ENCODE measurements around the gene ATP6V0E1. TPM values are rescaled to one million over a fixed set of nuclear protein-coding genes. Genes with fewer than 3 reads are reported as not detected.
"Not testable (repeated sequence)": the region's sequence is repeated elsewhere in the genome, so short reads cannot be mapped to it uniquely, and the experiment has no call there.

ATP6V0E1 gene
- total RNA-seq, 1 donor from 2014 or later = 103 TPM

- DNase-seq = no peak
Observed at GRCh38 chr5:173004013-173004412, 20.4 kb downstream of the ATP6V0E1 start.

- no peak for DNase-seq
Observed at GRCh38 chr5:173004447-173004846, 20.9 kb downstream of the ATP6V0E1 start.

- DNase-seq = no peak
Observed at GRCh38 chr5:173010021-173010420, 26.4 kb downstream of the ATP6V0E1 start.

GRCh38 chr5:173010547-173011464 lies 27.2 kb downstream of the ATP6V0E1 start:
- DNase-seq = no peak

- no peak for DNase-seq
Observed at GRCh38 chr5:173011566-173011965, 28.0 kb downstream of the ATP6V0E1 start.

GRCh38 chr5:173012882-173013281 lies 29.3 kb downstream of the ATP6V0E1 start:
- no peak for DNase-seq

- no peak for DNase-seq
Observed at GRCh38 chr5:173014671-173015070, 31.1 kb downstream of the ATP6V0E1 start.

- no peak for DNase-seq
Observed at GRCh38 chr5:173015192-173015591, 31.6 kb downstream of the ATP6V0E1 start.

- DNase-seq = no peak
Observed at GRCh38 chr5:173015598-173016455, 32.3 kb downstream of the ATP6V0E1 start.

GRCh38 chr5:173016598-173017046 lies 33.1 kb downstream of the ATP6V0E1 start:
- DNase-seq = no peak

GRCh38 chr5:173017087-173017486 lies 33.5 kb downstream of the ATP6V0E1 start:
- DNase-seq = not testable (repeated sequence)

GRCh38 chr5:173018358-173018757 lies 34.8 kb downstream of the ATP6V0E1 start:
- no peak for DNase-seq

GRCh38 chr5:173020154-173020581 lies 36.6 kb downstream of the ATP6V0E1 start:
- no peak for DNase-seq

- DNase-seq = no peak
Observed at GRCh38 chr5:173020643-173021042, 37.1 kb downstream of the ATP6V0E1 start.

GRCh38 chr5:173025651-173026050 lies 42.1 kb downstream of the ATP6V0E1 start:
- DNase-seq = no peak

GRCh38 chr5:173027905-173028304 lies 44.3 kb downstream of the ATP6V0E1 start:
- DNase-seq = no peak

- DNase-seq = no peak
Observed at GRCh38 chr5:173028811-173029327, 45.3 kb downstream of the ATP6V0E1 start.

GRCh38 chr5:173029499-173029921 lies 45.9 kb downstream of the ATP6V0E1 start:
- no peak for DNase-seq

- DNase-seq = not testable (repeated sequence)
Observed at GRCh38 chr5:173032096-173032495, 48.5 kb downstream of the ATP6V0E1 start.

- DNase-seq = no peak
Observed at GRCh38 chr5:173032730-173033129, 49.2 kb downstream of the ATP6V0E1 start.

- DNase-seq = no peak
Observed at GRCh38 chr5:173033923-173034322, 50.4 kb downstream of the ATP6V0E1 start.

GRCh38 chr5:173035904-173036707 lies 52.5 kb downstream of the ATP6V0E1 start:
- no peak for DNase-seq
